Calu3 (cell line): ENCODE results near the gene RAB23. TPM values are rescaled to one million over a fixed set of nuclear protein-coding genes. Genes with fewer than 3 reads are reported as not detected.

Source experiments
- BruUV-seq: library from RNA; stranded (reverse); fragments of 400-500 nt; replicated peaks from 2 replicates; lab custom pipeline; 2021; lab: Mats Ljungman, UMichigan
- CTCF ChIA-PET: fragments of 300-600 bp; sonication (Branson Sonifier 250); formaldehyde crosslinking; loops from one replicate; lab custom pipeline; 2022; ENCODE audit warnings: antibody characterized with exemption; lab: Charles Lee
- DNase-seq: peaks from one replicate; pipeline ENCODE4 v3.0.0; 2022
- H3K27ac Mint-ChIP-seq: one replicate; pipeline ENCODE4 v1.8.0; 2022; ENCODE audit warnings: mixed read lengths; ENCODE audit not compliant: unreplicated experiment
- H3K27me3 Mint-ChIP-seq: one replicate; pipeline ENCODE4 v1.8.0; 2022; ENCODE audit warnings: mixed read lengths; ENCODE audit not compliant: unreplicated experiment
- H3K36me3 Mint-ChIP-seq: one replicate; pipeline ENCODE4 v1.8.0; 2022; ENCODE audit warnings: mild to moderate bottlenecking, moderate library complexity, mixed read lengths; ENCODE audit not compliant: insufficient read depth, unreplicated experiment
- H3K4me1 Mint-ChIP-seq: one replicate; pipeline ENCODE4 v1.8.0; 2022; ENCODE audit warnings: mild to moderate bottlenecking, low read depth, mixed read lengths; ENCODE audit not compliant: unreplicated experiment
- H3K4me3 Mint-ChIP-seq: one replicate; pipeline ENCODE4 v1.8.0; 2022; ENCODE audit warnings: mild to moderate bottlenecking, low read depth, moderate library complexity, mixed read lengths; ENCODE audit not compliant: unreplicated experiment
- H3K9me3 Mint-ChIP-seq: one replicate; pipeline ENCODE4 v1.8.0; 2022; ENCODE audit warnings: low read depth, mixed read lengths; ENCODE audit not compliant: unreplicated experiment
- intact Hi-C: fragments of 100-400 bp; cut with micrococcal nuclease; formaldehyde crosslinking; loops from one replicate; pipeline ENCODE4 v1.10.0; 2022; ENCODE audit not compliant: unreplicated experiment
- total RNA-seq: library from RNA; stranded (reverse); gene quantifications from 2 replicates; pipeline ENCODE4 v1.2.3, GENCODE V29; 2022
- TF ChIP-seq, protein P1 (sequence below): fragments of 200-600 bp; IDR thresholded peaks from one replicate; pipeline ENCODE4 v1.8.0; 2022; ENCODE audit warnings: antibody characterized with exemption; ENCODE audit not compliant: unreplicated experiment

RAB23 gene
- total RNA-seq, 1 experiment from 2014 or later, result 10.9 TPM

- H3K36me3 Mint-ChIP-seq, result no peaks in the 10 kb centered on the region
- intact Hi-C loops, result no loop called here
- peaks cover 6% of the 10 kb centered on the region for H3K4me1 Mint-ChIP-seq
- CTCF ChIA-PET, result no interaction called here
- BruUV-seq, result no TSS peak
- no peak for DNase-seq
- no peaks in the 10 kb centered on the region for H3K9me3 Mint-ChIP-seq
- H3K27ac Mint-ChIP-seq, result no peak overlapping the region
- TF ChIP-seq, protein P1, sequence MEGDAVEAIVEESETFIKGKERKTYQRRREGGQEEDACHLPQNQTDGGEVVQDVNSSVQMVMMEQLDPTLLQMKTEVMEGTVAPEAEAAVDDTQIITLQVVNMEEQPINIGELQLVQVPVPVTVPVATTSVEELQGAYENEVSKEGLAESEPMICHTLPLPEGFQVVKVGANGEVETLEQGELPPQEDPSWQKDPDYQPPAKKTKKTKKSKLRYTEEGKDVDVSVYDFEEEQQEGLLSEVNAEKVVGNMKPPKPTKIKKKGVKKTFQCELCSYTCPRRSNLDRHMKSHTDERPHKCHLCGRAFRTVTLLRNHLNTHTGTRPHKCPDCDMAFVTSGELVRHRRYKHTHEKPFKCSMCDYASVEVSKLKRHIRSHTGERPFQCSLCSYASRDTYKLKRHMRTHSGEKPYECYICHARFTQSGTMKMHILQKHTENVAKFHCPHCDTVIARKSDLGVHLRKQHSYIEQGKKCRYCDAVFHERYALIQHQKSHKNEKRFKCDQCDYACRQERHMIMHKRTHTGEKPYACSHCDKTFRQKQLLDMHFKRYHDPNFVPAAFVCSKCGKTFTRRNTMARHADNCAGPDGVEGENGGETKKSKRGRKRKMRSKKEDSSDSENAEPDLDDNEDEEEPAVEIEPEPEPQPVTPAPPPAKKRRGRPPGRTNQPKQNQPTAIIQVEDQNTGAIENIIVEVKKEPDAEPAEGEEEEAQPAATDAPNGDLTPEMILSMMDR, result no peak
- H3K27me3 Mint-ChIP-seq, result no peaks in the 10 kb centered on the region
- H3K4me3 Mint-ChIP-seq, result no peak overlapping the region
Observed at GRCh38 chr6:57215260-57215659, 6.8 kb downstream of the RAB23 start.

DNA sequence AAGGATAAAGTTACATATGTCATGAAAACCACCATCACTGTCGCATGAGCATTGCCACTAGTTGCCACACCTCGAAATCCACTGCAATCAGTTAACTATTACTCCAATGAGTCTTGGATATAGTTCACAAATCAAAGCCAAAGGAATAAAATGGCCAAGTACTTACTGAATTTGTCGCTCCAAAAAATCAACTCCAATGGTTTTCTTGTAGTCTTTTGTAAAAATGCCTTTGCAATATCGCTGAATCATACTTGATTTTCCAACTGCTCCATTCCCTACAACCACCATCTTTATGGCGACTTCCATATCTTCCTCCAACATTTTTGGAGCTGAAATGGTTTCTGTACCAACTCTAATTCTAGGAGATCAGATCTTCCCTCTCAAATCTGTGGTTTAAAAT is 12.0 kb downstream of the RAB23 start:
- Mint-ChIP-seq H3K27ac (no peak overlapping the region), H3K36me3 (no peaks in the 10 kb centered on the region), H3K27me3 (no peaks in the 10 kb centered on the region), H3K4me1 (no peaks in the 10 kb centered on the region), H3K9me3 (no peaks in the 10 kb centered on the region), H3K4me3 (no peak overlapping the region)
- no peak for DNase-seq
- CTCF ChIA-PET, result no interaction called here
- BruUV-seq, result no TSS peak
- TF ChIP-seq, protein P1, result no peak
- intact Hi-C loops, result no loop called here

DNA sequence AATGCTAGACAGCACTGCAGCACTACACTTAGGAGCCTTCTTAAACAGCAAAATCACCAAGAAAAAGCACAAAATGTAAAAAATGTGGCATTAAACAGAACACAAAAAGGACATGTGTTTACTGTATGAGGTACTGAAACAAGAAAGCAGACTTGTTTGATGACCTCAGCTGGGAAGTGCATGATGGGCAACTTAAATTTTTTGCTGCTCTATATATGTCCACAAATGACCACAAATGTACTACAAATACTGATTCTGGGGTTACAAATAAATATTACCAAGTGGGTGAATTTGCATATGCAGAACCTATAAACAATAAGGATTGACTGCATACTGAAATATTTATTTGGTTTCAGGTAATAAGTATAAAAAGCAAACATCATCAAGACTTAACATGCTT is 13.1 kb downstream of the RAB23 start:
- H3K27me3 Mint-ChIP-seq, result no peaks in the 10 kb centered on the region
- no peak for DNase-seq
- H3K9me3 Mint-ChIP-seq, result no peaks in the 10 kb centered on the region
- no peak overlapping the region for H3K4me3 Mint-ChIP-seq
- no peaks in the 10 kb centered on the region for H3K36me3 Mint-ChIP-seq
- H3K4me1 Mint-ChIP-seq, result no peaks in the 10 kb centered on the region
- intact Hi-C loops, result no loop called here
- TF ChIP-seq, protein P1, result no peak
- CTCF ChIA-PET, result interaction anchor here (0.9 kb wide), 1 partner anchor 404 kb away, joined by 9 read pairs; no protein-coding TSS in a partner anchor
- no peak overlapping the region for H3K27ac Mint-ChIP-seq
- no TSS peak for BruUV-seq

GRCh38 chr6:57207872-57208271 is 14.2 kb downstream of the RAB23 start:
- no peak for DNase-seq
- TF ChIP-seq, protein P1, result no peak
- Mint-ChIP-seq H3K27ac (no peak overlapping the region), H3K4me3 (no peak overlapping the region), H3K4me1 (no peaks in the 10 kb centered on the region), H3K27me3 (no peaks in the 10 kb centered on the region), H3K9me3 (no peaks in the 10 kb centered on the region), H3K36me3 (no peaks in the 10 kb centered on the region)
- BruUV-seq, result no TSS peak
- CTCF ChIA-PET, result no interaction called here
- intact Hi-C loops, result no loop called here
